A673 (cell line): ENCODE results near the gene TRMT112.
"Not testable (repeated sequence)": the region's sequence is repeated elsewhere in the genome, so short reads cannot be mapped to it uniquely, and the experiment has no call there.

Source experiments
- EZH2 ChIP-seq: fragments of 200-600 bp; sonication (generic); IDR thresholded peaks from 2 replicates; pipeline ENCODE4 v1.6.1; 2017; ENCODE audit warnings: borderline replicate concordance, low read depth, mild to moderate bottlenecking, mixed read lengths, antibody characterized with exemption, low read length; ENCODE audit not compliant: poor library complexity, severe bottlenecking
- TF ChIP-seq, protein P1 (sequence below): fragments of 300-800, 200-600 bp; sonication (generic); conservative IDR thresholded peaks from 2 replicates; pipeline ENCODE4 v1.5.1; 2017; ENCODE audit warnings: low read depth, mild to moderate bottlenecking, antibody characterized with exemption, low read length, moderate library complexity, mixed read lengths

DNA sequence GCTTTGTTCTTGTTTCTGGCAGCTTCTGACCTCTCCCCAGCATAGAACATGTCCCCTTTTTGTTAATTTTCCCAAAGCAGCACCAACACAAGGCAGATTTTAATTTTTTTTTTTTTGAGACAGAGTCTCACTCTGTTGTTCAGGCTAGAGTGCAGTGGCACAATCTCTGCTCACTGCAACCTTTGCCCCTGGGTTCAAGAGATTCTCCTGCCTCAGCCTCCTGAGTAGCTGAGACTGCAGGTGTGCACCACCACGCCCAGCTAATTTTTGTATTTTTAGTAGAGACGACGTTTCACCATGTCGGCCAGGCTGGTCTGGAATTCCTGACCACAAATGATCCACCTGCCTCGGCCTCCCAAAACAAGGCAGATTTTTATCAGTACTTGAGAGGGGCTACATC lies 9.6 kb downstream of the TRMT112 start:
- TF ChIP-seq, protein P1, sequence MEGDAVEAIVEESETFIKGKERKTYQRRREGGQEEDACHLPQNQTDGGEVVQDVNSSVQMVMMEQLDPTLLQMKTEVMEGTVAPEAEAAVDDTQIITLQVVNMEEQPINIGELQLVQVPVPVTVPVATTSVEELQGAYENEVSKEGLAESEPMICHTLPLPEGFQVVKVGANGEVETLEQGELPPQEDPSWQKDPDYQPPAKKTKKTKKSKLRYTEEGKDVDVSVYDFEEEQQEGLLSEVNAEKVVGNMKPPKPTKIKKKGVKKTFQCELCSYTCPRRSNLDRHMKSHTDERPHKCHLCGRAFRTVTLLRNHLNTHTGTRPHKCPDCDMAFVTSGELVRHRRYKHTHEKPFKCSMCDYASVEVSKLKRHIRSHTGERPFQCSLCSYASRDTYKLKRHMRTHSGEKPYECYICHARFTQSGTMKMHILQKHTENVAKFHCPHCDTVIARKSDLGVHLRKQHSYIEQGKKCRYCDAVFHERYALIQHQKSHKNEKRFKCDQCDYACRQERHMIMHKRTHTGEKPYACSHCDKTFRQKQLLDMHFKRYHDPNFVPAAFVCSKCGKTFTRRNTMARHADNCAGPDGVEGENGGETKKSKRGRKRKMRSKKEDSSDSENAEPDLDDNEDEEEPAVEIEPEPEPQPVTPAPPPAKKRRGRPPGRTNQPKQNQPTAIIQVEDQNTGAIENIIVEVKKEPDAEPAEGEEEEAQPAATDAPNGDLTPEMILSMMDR = not testable (repeated sequence)
- TF ChIP-seq EZH2 = not testable (repeated sequence)
